HepG2 (cell line): ENCODE measurements around the gene GMEB1. TPM values are rescaled to one million over a fixed set of nuclear protein-coding genes. Genes with fewer than 3 reads are reported as not detected.

Experiments used
- ARNT ChIP-seq: fragments of 450-650 bp; IDR thresholded peaks from 2 replicates; pipeline ENCODE4 v1.6.1; 2017
- ATF1 ChIP-seq: IDR thresholded peaks from 2 replicates; pipeline ENCODE4 v1.6.1; 2016; ENCODE audit warnings: mild to moderate bottlenecking, control low read depth
- CAMTA2 ChIP-seq: sonication (generic); formaldehyde crosslinking; IDR thresholded peaks from 2 replicates; pipeline ENCODE4 v1.4.0; 2020; ENCODE audit warnings: mild to moderate bottlenecking, missing genetic modification reagents, borderline replicate concordance
- CENPT ChIP-seq: sonication (generic); formaldehyde crosslinking; IDR thresholded peaks from 2 replicates; pipeline ENCODE4 v1.8.0; 2022; ENCODE audit warnings: low read depth, mild to moderate bottlenecking, moderate library complexity, missing genetic modification reagents
- FOXP1 ChIP-seq, 2 experiments: fragments of 450-650 bp in 1 of 2; IDR thresholded peaks; 2 replicates each; pipeline ENCODE4 v1.6.1; 2017 to 2018; ENCODE audit warnings: antibody characterized with exemption in 1 of 2
- GATAD2A ChIP-seq: IDR thresholded peaks from 2 replicates; pipeline ENCODE4 v1.6.1; 2016
- GFI1 ChIP-seq: sonication (generic); formaldehyde crosslinking; IDR thresholded peaks from 2 replicates; pipeline ENCODE4 v1.5.0; 2020; ENCODE audit warnings: missing genetic modification reagents, mild to moderate bottlenecking, borderline replicate concordance
- HIVEP1 ChIP-seq: sonication (generic); formaldehyde crosslinking; IDR thresholded peaks from 2 replicates; pipeline ENCODE4 v1.4.0; 2020; ENCODE audit warnings: mild to moderate bottlenecking, missing genetic modification reagents
- MIXL1 ChIP-seq: IDR thresholded peaks from 2 replicates; pipeline ENCODE4 v1.6.1; 2016
- NCOA1 ChIP-seq: sonication (generic); formaldehyde crosslinking; IDR thresholded peaks from 2 replicates; pipeline ENCODE4 v1.9.0; 2021; ENCODE audit warnings: missing genetic modification reagents
- SMC3 ChIP-seq: IDR thresholded peaks from 2 replicates; pipeline ENCODE4 v1.6.1; 2011; ENCODE audit warnings: low read length, improper control_type of control experiment
- SMYD3 ChIP-seq: sonication (generic); formaldehyde crosslinking; IDR thresholded peaks from 2 replicates; pipeline ENCODE4 v1.8.1; 2023; ENCODE audit warnings: mild to moderate bottlenecking, missing genetic modification reagents
- ZBTB20 ChIP-seq: sonication (generic); formaldehyde crosslinking; IDR thresholded peaks from 2 replicates; pipeline ENCODE4 v1.8.1; 2023; ENCODE audit warnings: missing genetic modification reagents, low read depth, mild to moderate bottlenecking, borderline replicate concordance
- ZFP90 ChIP-seq: sonication (generic); formaldehyde crosslinking; IDR thresholded peaks from 2 replicates; pipeline ENCODE4 v1.8.0; 2022; ENCODE audit warnings: missing genetic modification reagents, mild to moderate bottlenecking, inconsistent platforms, borderline replicate concordance
- ZFY ChIP-seq: sonication (generic); formaldehyde crosslinking; IDR thresholded peaks from 2 replicates; pipeline ENCODE4 v1.4.0; 2020; ENCODE audit warnings: missing genetic modification reagents
- ZNF180 ChIP-seq: sonication (generic); formaldehyde crosslinking; IDR thresholded peaks from 2 replicates; pipeline ENCODE4 v1.4.0; 2020; ENCODE audit warnings: low read depth, missing genetic modification reagents, borderline replicate concordance
- ZNF430 ChIP-seq: sonication (generic); formaldehyde crosslinking; IDR thresholded peaks from 2 replicates; pipeline ENCODE4 v1.9.0; 2021; ENCODE audit warnings: mild to moderate bottlenecking, missing genetic modification reagents
- ZNF44 ChIP-seq: sonication (generic); formaldehyde crosslinking; IDR thresholded peaks from 2 replicates; pipeline ENCODE4 v1.5.1; 2020; ENCODE audit warnings: mild to moderate bottlenecking, missing genetic modification reagents
- ZNF563 ChIP-seq: sonication (generic); formaldehyde crosslinking; IDR thresholded peaks from 2 replicates; pipeline ENCODE4 v1.8.0; 2022; ENCODE audit warnings: mild to moderate bottlenecking, moderate library complexity, missing genetic modification reagents
- ZNF607 ChIP-seq: sonication (generic); formaldehyde crosslinking; IDR thresholded peaks from 2 replicates; pipeline ENCODE4 v1.5.1; 2020; ENCODE audit warnings: missing genetic modification reagents, mild to moderate bottlenecking, borderline replicate concordance
- ZNF614 ChIP-seq: IDR thresholded peaks from 2 replicates; pipeline ENCODE4 v1.6.1; 2018; ENCODE audit warnings: missing biosample characterization, missing genetic modification reagents, inconsistent platforms, borderline replicate concordance
- ZNF75D ChIP-seq: sonication (generic); formaldehyde crosslinking; IDR thresholded peaks from 2 replicates; pipeline ENCODE4 v1.8.1; 2023; ENCODE audit warnings: missing genetic modification reagents, mild to moderate bottlenecking, borderline replicate concordance
- ZNF761 ChIP-seq: sonication (generic); formaldehyde crosslinking; conservative IDR thresholded peaks from 2 replicates; pipeline ENCODE4 v1.4.0; 2020; ENCODE audit warnings: mild to moderate bottlenecking, missing genetic modification reagents
- ZZZ3 ChIP-seq: sonication (generic); formaldehyde crosslinking; IDR thresholded peaks from 2 replicates; pipeline ENCODE4 v1.4.0; 2020; ENCODE audit warnings: missing genetic modification reagents, mild to moderate bottlenecking, borderline replicate concordance
- polyA plus RNA-seq, 8 experiments: library from polyadenylated mRNA; depleted of rRNA in 3 of 8; stranded (reverse) in 7 of 8; unstranded in 1 of 8; fragments of >200 nt; fragmentation: Illumina TruSeq in 4 of 8; extraction: Trizol in 4 of 8; gene quantifications; 2 replicates each; pipeline versions ENCODE4 v1.2.1 to v1.2.3, GENCODE V29; 2011 to 2016; ENCODE audit warnings: low read depth in 4 of 8, missing spikeins in 1 of 8, mixed read lengths in 1 of 8; ENCODE audit not compliant: insufficient read depth in 1 of 8
- total RNA-seq, 5 experiments: library from RNA; depleted of rRNA; stranded (reverse); fragments of >200 nt; fragmentation: Illumina TruSeq; extraction: Trizol; gene quantifications; 2 replicates each; pipeline ENCODE4 v1.2.3, GENCODE V29; 2016; ENCODE audit warnings: low read depth in 1 of 5
- TF ChIP-seq, protein P1 (sequence below): IDR thresholded peaks from 2 replicates; pipeline ENCODE4 v1.6.1; 2016; ENCODE audit warnings: mild to moderate bottlenecking, missing biosample characterization, missing genetic modification reagents
- TF ChIP-seq, protein P2 (sequence below): IDR thresholded peaks from 2 replicates; pipeline ENCODE4 v1.4.0; 2020; ENCODE audit warnings: mild to moderate bottlenecking, missing genetic modification reagents

The GMEB1 gene
- total and polyA plus RNA-seq, 2 of the 13 experiments (the other 11 are each of a cell fraction or from before 2014, with no cell fraction given): 3.0 to 6.0 TPM

DNA sequence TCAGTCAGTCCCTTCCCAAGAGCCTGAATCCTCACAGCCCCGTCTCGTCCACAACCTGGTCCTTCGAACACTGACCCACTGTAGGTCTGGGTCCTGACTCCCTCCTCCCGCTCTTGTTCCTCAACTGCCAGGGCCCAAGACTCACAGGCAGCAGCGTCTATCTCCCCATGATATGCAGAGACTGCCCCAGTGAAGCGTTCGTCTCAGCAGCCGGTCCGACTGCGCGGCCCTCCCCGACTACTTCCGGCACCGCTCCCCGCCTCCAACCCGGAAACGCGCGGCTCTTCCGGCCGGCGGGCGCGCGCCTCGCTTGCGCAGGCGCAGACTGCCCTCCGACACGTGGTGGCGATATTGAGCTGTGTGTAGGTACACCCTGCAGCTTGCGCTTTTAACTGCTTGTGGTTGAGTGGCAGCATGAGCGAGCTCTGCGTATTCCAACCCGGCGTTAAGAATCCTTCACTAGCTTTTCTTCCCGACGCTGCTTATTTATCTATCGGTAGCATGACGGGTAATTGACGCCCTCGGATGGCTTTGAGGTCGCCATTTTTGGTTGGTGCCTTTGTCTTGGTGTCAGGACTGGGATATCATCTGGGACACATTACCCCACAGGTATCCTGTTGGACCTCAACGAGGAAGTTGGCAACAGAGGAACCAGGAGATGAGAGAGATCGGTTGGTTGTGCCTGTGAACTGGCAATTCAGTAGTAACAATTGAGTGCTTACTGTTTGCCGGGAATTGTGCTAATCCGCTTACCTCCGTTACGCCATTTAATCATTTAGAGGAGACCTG is 25.5 kb upstream of the GMEB1 start, which contains the start of gene TAF12 (continued):
- TF ChIP-seq ARNT (no peak), ZFP90 (CRISPR knock-in tag) (peak; percentile 90; the same call in 1 of the 2 replicates), ZNF607 (CRISPR knock-in tag) (peak; percentile 92), FOXP1 (IDR thresholded peaks at IDR 0.05) (no peak), FOXP1 (CRISPR knock-in tag; IDR thresholded peaks at IDR 0.05) (no peak), NCOA1 (no peak), ZNF75D (no peak), CAMTA2 (CRISPR knock-in tag) (no peak; the same call in 1 of the 2 replicates), ZNF44 (CRISPR knock-in tag) (0 out of 2 replicates have a peak, but pooled peaks have one; percentile 23), ZZZ3 (peak; percentile 82; the same call in 1 of the 2 replicates), CENPT (CRISPR knock-in tag) (peak; percentile 93), GATAD2A (CRISPR knock-in tag) (peak; percentile 49; the same call in 1 of the 2 replicates), ZNF761 (CRISPR knock-in tag) (peak; percentile 52; the same call in 1 of the 2 replicates), SMC3 (peak; percentile 24), ZNF430 (peak; percentile 92; the same call in 1 of the 2 replicates), SMYD3 (CRISPR knock-in tag) (no peak; the same call in 1 of the 2 replicates), ZNF180 (no peak), ZNF614 (CRISPR knock-in tag) (peak; percentile 93), ATF1 (peak; percentile 58), ZBTB20 (peak; percentile 44; the same call in 1 of the 2 replicates), GFI1 (peak; percentile 79), ZFY (CRISPR knock-in tag) (peak; percentile 93), HIVEP1 (CRISPR knock-in tag) (peak; percentile 83), ZNF563 (CRISPR knock-in tag) (peak; percentile 67), MIXL1 (CRISPR knock-in tag) (peak; percentile 50; the same call in 1 of the 2 replicates)
- TF ChIP-seq, protein P1, sequence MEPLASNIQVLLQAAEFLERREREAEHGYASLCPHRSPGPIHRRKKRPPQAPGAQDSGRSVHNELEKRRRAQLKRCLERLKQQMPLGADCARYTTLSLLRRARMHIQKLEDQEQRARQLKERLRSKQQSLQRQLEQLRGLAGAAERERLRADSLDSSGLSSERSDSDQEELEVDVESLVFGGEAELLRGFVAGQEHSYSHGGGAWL (CRISPR knock-in tag): peak; percentile 85; the same call in 1 of the 2 replicates
- TF ChIP-seq, protein P2, sequence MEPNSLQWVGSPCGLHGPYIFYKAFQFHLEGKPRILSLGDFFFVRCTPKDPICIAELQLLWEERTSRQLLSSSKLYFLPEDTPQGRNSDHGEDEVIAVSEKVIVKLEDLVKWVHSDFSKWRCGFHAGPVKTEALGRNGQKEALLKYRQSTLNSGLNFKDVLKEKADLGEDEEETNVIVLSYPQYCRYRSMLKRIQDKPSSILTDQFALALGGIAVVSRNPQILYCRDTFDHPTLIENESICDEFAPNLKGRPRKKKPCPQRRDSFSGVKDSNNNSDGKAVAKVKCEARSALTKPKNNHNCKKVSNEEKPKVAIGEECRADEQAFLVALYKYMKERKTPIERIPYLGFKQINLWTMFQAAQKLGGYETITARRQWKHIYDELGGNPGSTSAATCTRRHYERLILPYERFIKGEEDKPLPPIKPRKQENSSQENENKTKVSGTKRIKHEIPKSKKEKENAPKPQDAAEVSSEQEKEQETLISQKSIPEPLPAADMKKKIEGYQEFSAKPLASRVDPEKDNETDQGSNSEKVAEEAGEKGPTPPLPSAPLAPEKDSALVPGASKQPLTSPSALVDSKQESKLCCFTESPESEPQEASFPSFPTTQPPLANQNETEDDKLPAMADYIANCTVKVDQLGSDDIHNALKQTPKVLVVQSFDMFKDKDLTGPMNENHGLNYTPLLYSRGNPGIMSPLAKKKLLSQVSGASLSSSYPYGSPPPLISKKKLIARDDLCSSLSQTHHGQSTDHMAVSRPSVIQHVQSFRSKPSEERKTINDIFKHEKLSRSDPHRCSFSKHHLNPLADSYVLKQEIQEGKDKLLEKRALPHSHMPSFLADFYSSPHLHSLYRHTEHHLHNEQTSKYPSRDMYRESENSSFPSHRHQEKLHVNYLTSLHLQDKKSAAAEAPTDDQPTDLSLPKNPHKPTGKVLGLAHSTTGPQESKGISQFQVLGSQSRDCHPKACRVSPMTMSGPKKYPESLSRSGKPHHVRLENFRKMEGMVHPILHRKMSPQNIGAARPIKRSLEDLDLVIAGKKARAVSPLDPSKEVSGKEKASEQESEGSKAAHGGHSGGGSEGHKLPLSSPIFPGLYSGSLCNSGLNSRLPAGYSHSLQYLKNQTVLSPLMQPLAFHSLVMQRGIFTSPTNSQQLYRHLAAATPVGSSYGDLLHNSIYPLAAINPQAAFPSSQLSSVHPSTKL: peak; percentile 51; the same call in 1 of the 2 replicates
